GM18508 (cell line): Measurements from ENCODE around the gene C6orf52.
A peak's percentile ranks its signal among the peaks of the same experiment; 100 is the strongest.
"Not testable (repeated sequence)": the region's sequence is repeated elsewhere in the genome, so short reads cannot be mapped to it uniquely, and the experiment has no call there.

Source experiments
- ATAC-seq: cut with Tn5 transposase; IDR thresholded peaks from one replicate; pipeline ENCODE4 v1.9.1; 2021; ENCODE audit warnings: moderate number of reproducible peaks; ENCODE audit not compliant: insufficient read depth, unreplicated experiment

C6orf52 gene

GRCh38 chr6:10713962-10714361, 19.5 kb upstream of the C6orf52 start:
- no peak for ATAC-seq

- ATAC-seq, result no peak
These were observed 2.2 kb upstream of the C6orf52 start for GRCh38 chr6:10696655-10697054.

GRCh38 chr6:10695086-10695657, 756 bp upstream of the C6orf52 start:
- peak; percentile 2 for ATAC-seq

- ATAC-seq, result no peak
These were observed 1.4 kb downstream of the C6orf52 start for GRCh38 chr6:10692965-10693538.

GRCh38 chr6:10690651-10691445, 3.6 kb downstream of the C6orf52 start:
- no peak for ATAC-seq

- ATAC-seq, result no peak
These were observed 6.8 kb downstream of the C6orf52 start for GRCh38 chr6:10687582-10687981.

GRCh38 chr6:10686901-10687300, 7.5 kb downstream of the C6orf52 start:
- ATAC-seq, result no peak

- ATAC-seq, result no peak
These were observed 9.1 kb downstream of the C6orf52 start for GRCh38 chr6:10685092-10685915.

GRCh38 chr6:10684618-10685017, 9.8 kb downstream of the C6orf52 start:
- ATAC-seq, result no peak

GRCh38 chr6:10682355-10682988, 11.9 kb downstream of the C6orf52 start:
- no peak for ATAC-seq

GRCh38 chr6:10681795-10682194, 12.6 kb downstream of the C6orf52 start:
- no peak for ATAC-seq

- no peak for ATAC-seq
These were observed 16.0 kb downstream of the C6orf52 start for GRCh38 chr6:10678456-10678855.

GRCh38 chr6:10676403-10676802, 18.0 kb downstream of the C6orf52 start:
- ATAC-seq, result no peak

GRCh38 chr6:10668126-10668917, 26.1 kb downstream of the C6orf52 start:
- ATAC-seq, result no peak

GRCh38 chr6:10665595-10665994, 28.8 kb downstream of the C6orf52 start:
- ATAC-seq, result not testable (repeated sequence)

GRCh38 chr6:10662742-10663141, 31.7 kb downstream of the C6orf52 start:
- no peak for ATAC-seq

GRCh38 chr6:10662207-10662606, 32.2 kb downstream of the C6orf52 start:
- ATAC-seq, result no peak

- not testable (repeated sequence) for ATAC-seq
These were observed 33.8 kb downstream of the C6orf52 start for GRCh38 chr6:10660431-10661191.
